Lower lobe of right lung (tissue), 2 donors: ENCODE data around the gene NFILZ. TPM values are rescaled to one million over a fixed set of nuclear protein-coding genes. Genes with fewer than 3 reads are reported as not detected.

ENCODE experiments used
- ATAC-seq, 2 donors: fragments of 200-7000 bp; cut with Tn5 transposase; one replicate each; pipeline ENCODE4 v1.9.1; 2020 to 2022; ENCODE audit warnings: mild to moderate bottlenecking in 2 of 2, moderate library complexity in 2 of 2
- DNase-seq: peaks from one replicate; pipeline ENCODE4 v3.0.0-alpha.2; 2020
- H3K27ac ChIP-seq: fragments of 200-600 bp; one replicate; pipeline ENCODE4 v1.8.0; 2022
- H3K27me3 ChIP-seq: fragments of 200-600 bp; one replicate; pipeline ENCODE4 v1.8.0; 2022; ENCODE audit warnings: low read depth
- H3K36me3 ChIP-seq: fragments of 200-600 bp; one replicate; pipeline ENCODE4 v1.8.0; 2022; ENCODE audit warnings: mild to moderate bottlenecking
- H3K4me1 ChIP-seq: fragments of 200-600 bp; one replicate; pipeline ENCODE4 v1.8.0; 2022
- H3K4me3 ChIP-seq: fragments of 200-600 bp; one replicate; pipeline ENCODE4 v1.8.0; 2022; ENCODE audit warnings: mild to moderate bottlenecking
- H3K9me3 ChIP-seq: fragments of 200-600 bp; one replicate; pipeline ENCODE4 v1.8.0; 2022
- intact Hi-C: fragments of 100-400 bp; cut with DNase I; formaldehyde crosslinking; loops from one replicate; pipeline ENCODE4 v1.11.0; 2022
- total RNA-seq: library from RNA; stranded (reverse); fragmentation: NEBNext Ultra II Directional; extraction: Animal tissue kit (Norgen Biotek cat#: 25700); gene quantifications from one replicate; pipeline ENCODE4 v1.2.1, GENCODE V29; 2021
- TF ChIP-seq, protein P1 (sequence below): fragments of 200-600 bp; IDR thresholded peaks from one replicate; pipeline ENCODE4 v1.8.0; 2022; ENCODE audit warnings: antibody characterized with exemption, mild to moderate bottlenecking
- donor health status: DM: no; HTN: yes; CAD: no; lungs with severe emphysema.

Gene NFILZ
- total RNA-seq, 1 donor from 2014 or later = not detected

DNA sequence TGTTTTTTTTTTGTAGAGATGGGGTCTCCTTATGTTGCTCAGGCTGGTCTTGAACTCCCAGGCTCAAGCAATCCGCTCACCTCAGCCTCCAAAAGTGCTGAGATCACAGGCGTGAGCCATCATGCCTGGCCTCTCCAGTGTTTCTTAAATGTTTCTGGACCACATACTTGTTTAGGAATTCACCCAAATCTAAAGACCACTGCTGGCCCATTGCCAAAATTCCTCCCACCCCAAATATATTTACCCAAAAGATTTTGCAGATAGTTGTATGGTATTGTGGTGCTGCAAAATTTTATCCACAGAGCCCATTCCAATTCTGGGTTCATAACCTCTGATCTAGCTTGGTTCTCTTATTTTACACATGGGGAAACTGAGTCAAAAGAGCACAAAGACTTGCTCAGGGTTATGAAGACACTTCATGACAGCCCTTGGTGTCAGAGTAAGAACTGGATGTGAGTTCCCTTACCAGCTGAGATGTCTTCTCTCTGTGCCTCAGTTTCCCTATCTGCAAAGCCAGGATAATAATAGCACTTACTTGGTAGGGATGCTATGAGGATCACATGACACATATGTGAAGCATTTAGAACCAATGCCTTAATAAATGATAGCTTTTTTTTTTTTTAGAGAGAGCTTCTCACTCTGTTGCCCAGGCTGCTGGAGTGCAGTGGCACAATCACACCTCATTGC lies 10.9 kb downstream of the NFILZ start:
- H3K4me1 ChIP-seq = peaks cover 10% of the 10 kb centered on the region
- intact Hi-C loops = no loop called here

DNA sequence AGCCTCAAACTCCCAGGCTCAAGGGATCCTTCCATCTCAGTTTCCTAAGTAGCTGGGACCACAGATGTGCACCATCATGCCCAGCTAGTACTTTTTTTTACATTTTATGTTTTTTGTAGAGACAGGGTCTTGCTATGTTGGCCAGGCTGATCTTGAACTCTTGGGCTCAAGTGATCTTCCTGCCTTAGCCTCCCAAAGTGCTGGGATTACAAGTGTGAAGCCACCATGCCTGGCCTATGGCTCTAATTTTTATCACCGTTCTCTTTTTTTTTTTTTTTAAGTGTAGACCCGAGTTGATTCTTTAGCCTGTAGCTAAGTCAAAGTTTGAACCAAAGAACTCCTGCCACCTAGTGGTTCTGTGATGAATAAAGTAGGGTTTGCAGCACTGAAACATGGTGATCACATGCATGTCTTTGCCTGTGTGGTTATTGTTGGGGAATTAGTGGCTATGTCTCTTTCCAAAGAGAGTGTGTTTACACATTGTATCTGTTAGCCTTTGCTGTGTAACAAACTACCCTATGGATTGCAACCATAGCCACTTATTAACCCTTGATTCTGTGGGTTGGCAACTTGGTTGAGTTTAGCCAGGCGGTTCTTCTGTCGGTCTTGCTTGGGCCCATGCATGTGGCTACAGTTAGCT lies 11.6 kb downstream of the NFILZ start:
- intact Hi-C loops = no loop called here
- peaks cover 10% of the 10 kb centered on the region for H3K4me1 ChIP-seq
- ATAC-seq (no peak), DNase-seq (no peak)
- H3K27ac ChIP-seq = no peak overlapping the region
- H3K9me3 ChIP-seq = no peaks in the 10 kb centered on the region
- no peaks in the 10 kb centered on the region for H3K36me3 ChIP-seq
- H3K27me3 ChIP-seq = peaks cover 4% of the 10 kb centered on the region
- H3K4me3 ChIP-seq = no peak overlapping the region
- TF ChIP-seq, protein P1, sequence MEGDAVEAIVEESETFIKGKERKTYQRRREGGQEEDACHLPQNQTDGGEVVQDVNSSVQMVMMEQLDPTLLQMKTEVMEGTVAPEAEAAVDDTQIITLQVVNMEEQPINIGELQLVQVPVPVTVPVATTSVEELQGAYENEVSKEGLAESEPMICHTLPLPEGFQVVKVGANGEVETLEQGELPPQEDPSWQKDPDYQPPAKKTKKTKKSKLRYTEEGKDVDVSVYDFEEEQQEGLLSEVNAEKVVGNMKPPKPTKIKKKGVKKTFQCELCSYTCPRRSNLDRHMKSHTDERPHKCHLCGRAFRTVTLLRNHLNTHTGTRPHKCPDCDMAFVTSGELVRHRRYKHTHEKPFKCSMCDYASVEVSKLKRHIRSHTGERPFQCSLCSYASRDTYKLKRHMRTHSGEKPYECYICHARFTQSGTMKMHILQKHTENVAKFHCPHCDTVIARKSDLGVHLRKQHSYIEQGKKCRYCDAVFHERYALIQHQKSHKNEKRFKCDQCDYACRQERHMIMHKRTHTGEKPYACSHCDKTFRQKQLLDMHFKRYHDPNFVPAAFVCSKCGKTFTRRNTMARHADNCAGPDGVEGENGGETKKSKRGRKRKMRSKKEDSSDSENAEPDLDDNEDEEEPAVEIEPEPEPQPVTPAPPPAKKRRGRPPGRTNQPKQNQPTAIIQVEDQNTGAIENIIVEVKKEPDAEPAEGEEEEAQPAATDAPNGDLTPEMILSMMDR = peak; percentile 52

More for the DNA sequence above, 10.9 kb downstream of the NFILZ start:
- no peak overlapping the region for H3K27ac ChIP-seq
- TF ChIP-seq, protein P1 = no peak
- DNase-seq (no peak), ATAC-seq (no peak)
- no peak overlapping the region for H3K4me3 ChIP-seq
- H3K36me3 ChIP-seq = no peaks in the 10 kb centered on the region
- peaks cover 3% of the 10 kb centered on the region for H3K27me3 ChIP-seq
- no peaks in the 10 kb centered on the region for H3K9me3 ChIP-seq

DNA sequence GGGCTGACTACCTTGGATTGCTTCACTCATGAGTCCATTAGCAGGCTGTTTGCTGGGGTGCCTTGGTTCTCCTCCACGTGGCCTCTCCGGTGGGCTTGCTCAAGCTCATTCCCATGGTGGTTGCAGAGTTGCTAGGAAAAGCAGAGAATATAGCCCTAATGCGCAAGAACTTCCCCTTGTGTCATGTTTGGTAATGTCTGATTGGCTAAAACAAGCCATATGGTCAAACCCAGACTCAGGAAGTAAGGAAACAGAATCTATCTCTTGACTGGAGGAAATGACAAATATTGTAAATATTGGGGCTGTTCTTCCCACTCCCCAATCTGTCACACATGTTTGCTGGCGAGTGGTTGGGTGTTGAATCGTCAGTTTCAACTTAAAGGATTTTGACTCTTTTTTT lies 12.1 kb downstream of the NFILZ start:
- no peaks in the 10 kb centered on the region for H3K36me3 ChIP-seq
- H3K27me3 ChIP-seq = peaks cover 4% of the 10 kb centered on the region
- H3K27ac ChIP-seq = no peak overlapping the region
- intact Hi-C loops = no loop called here
- no peak for DNase-seq
- ATAC-seq = no peak
- H3K4me1 ChIP-seq = peaks cover 10% of the 10 kb centered on the region
- no peak overlapping the region for H3K4me3 ChIP-seq
- H3K9me3 ChIP-seq = no peaks in the 10 kb centered on the region
- TF ChIP-seq, protein P1 = no peak

DNA sequence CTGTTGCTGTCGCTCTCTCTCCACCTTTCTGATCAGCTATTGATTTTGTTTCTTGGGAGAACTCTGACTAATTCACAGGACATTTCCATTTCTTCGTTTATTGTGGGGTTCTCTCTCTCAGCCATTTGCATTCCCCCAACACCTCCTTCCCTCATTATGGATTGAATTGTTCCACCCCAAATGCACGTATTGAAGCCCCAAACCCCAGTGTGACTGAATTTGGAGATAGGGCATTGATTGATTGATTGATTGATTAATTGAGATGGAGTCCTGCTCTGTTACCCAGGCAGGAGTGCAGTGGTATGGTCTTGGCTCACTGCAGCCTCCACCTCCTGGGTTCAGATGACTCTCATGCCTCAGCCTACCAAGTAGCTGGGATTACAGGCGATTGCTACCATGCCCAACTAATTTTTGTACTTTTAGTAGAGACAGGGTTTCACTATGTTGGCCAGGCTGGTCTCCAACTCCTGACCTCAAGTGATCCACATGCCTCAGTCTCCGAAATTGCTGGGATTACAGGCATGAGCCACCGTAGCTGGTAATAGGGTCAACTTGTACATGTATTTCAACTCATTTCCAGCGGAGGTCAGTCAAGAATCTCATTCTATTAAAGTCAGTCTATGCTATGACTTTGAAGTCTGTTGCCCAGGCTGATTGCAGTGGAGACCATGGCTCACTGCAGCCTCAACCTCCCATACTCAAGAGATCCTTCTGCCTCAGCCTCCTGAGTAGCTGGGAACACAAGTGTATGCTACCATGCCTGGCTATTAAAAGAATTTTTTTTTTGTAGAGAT lies 13.6 kb downstream of the NFILZ start:
- no peaks in the 10 kb centered on the region for H3K36me3 ChIP-seq
- H3K27ac ChIP-seq = no peak overlapping the region
- no peak overlapping the region for H3K4me3 ChIP-seq
- no peaks in the 10 kb centered on the region for H3K9me3 ChIP-seq
- DNase-seq (no peak), ATAC-seq (no peak)
- peaks cover 10% of the 10 kb centered on the region for H3K4me1 ChIP-seq
- intact Hi-C loops = no loop called here
- TF ChIP-seq, protein P1 = no peak
- peaks cover 4% of the 10 kb centered on the region for H3K27me3 ChIP-seq

DNA sequence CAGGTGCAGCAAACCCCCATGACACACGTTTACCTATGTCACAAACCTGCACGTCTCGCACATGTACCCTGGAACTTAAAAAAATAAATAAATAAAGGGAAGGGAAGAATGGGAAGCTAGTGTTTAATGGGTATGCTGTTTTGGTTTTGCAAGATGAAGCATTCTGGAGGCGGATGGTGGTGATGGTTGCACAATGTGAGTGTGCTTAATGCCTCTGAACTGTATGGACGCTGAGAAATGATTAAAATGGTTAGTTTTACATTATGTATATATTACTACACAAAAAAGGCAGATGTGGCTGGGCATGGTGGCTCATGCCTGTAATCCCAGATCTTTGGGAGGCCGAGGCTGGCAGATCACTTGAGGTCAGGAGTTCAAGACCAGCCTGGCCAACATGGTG lies 17.8 kb downstream of the NFILZ start:
- peaks cover 4% of the 10 kb centered on the region for H3K27me3 ChIP-seq
- H3K4me1 ChIP-seq = no peaks in the 10 kb centered on the region
- intact Hi-C loops = no loop called here
- ATAC-seq (peak in 1 of 2 donors; percentile 42), DNase-seq (no peak)
- TF ChIP-seq, protein P1 = no peak
- no peaks in the 10 kb centered on the region for H3K36me3 ChIP-seq
- H3K27ac ChIP-seq = no peak overlapping the region
- H3K4me3 ChIP-seq = no peak overlapping the region
- H3K9me3 ChIP-seq = no peaks in the 10 kb centered on the region
